CD4-positive, alpha-beta T cell treated with Interleukin-6 at 100 ng/mL for 8 hours (primary cell): ENCODE measurements around the gene OPCML.

ENCODE experiments used
- DNase-seq: peaks from one replicate; pipeline ENCODE4 v3.0.0-alpha.2; 2020; ENCODE audit warnings: mixed read lengths, low spot score

OPCML gene

GRCh38 chr11:133408936-133409335, 123.4 kb downstream of the OPCML start:
- no peak for DNase-seq

DNA sequence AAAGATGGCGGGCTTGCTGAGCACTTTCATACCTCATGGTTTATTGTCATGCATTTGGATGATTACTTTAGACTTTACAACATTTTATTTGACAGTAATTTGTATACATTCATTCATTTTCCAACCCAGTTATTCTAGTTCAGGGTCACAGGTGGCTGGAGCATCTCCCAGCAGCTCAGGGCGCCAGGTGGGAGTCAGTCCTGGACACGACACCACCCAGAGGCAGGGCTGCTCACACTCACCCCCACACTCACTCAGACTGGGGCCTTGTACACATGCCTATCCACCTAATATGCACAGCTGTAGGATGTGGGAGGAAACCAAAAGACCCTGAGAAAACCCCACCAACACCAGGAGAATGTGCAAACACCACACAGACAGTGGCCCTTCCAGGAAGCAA, 123.9 kb downstream of the OPCML start:
- DNase-seq = no peak

DNA sequence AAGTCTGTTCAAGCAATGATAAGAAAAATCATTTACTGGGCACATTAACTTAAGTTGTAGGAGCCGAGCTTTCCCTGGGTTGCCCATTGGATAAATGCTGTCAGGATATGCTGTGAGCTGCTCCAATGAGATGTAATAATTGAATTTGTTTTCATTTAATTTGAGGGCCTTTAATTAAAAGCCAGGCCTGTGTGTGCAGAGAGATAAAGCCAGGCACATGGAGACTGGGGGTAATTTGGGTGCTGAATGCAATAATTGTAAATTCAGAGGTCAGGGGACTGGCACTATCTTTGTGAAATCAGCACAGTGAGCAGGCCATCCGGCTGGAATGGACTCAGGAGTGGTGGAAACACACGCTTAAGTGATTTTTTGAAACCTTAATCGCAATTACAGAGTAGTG, 125.8 kb downstream of the OPCML start:
- DNase-seq = no peak

GRCh38 chr11:133403900-133404299, 128.4 kb downstream of the OPCML start:
- DNase-seq = no peak

- DNase-seq = no peak
These were observed 129.8 kb downstream of the OPCML start for GRCh38 chr11:133402551-133402950.

- no peak for DNase-seq
These were observed 132.3 kb downstream of the OPCML start for GRCh38 chr11:133399855-133400625.

- DNase-seq = no peak
These were observed 133.0 kb downstream of the OPCML start for GRCh38 chr11:133399294-133399693.

DNA sequence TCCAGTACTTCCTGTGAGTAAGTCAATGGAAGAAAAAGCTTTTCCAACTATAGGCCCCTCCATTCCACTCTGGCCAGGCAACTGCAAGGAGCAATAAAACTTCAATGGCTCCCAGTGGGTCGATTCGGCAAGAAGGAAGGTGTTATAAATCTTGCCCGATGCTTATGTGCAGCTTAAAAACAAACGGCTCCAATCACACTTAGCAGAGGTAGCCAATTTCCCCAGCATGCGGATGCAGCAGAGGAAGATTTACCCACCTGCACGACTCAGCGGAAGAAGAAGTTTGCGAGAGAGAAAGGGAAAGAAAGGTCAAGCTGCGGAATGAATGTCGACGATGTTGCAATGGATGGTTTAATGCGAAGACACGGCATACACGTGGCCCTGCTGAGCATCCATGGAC, 141.5 kb downstream of the OPCML start:
- no peak for DNase-seq

- no peak for DNase-seq
These were observed 143.2 kb downstream of the OPCML start for GRCh38 chr11:133388975-133389568.

DNA sequence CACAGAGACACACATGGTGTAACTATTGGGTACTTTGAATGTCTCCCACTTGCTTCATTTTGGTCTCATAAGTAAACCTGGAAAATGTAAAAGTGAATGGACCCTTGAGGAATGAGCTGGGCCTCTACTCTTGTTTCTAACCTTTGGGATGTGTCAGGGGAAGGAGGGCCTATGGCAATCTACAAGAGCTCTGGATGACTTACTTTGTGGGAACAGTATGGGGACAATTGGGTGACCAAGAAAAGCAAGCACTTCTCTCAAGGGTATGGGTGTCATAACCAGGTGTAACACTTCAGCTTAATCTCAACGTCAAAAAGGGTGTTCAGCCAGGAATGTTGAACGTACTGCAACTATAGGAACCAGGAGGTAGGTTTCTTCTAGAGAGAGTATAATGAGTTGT, 144.0 kb downstream of the OPCML start:
- DNase-seq = no peak

DNA sequence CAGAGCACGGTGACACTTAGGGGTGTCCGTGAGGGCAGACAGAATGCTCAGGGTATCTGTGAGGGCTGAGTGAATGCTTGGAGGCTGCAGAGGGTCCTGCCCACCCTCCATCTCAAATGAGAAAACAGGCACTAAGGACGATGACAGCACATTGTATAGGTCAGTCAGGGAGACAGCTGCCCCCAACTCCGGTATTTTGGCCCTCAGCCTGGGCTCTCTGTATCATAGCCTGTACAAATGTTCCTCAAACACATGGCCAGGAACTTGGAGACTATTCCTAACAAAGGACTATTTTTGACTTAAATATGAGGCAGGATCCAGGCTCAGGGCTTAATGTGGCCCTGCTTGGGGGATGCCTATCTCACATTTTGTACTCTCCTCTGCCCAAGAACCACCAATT, 145.4 kb downstream of the OPCML start:
- no peak for DNase-seq

DNA sequence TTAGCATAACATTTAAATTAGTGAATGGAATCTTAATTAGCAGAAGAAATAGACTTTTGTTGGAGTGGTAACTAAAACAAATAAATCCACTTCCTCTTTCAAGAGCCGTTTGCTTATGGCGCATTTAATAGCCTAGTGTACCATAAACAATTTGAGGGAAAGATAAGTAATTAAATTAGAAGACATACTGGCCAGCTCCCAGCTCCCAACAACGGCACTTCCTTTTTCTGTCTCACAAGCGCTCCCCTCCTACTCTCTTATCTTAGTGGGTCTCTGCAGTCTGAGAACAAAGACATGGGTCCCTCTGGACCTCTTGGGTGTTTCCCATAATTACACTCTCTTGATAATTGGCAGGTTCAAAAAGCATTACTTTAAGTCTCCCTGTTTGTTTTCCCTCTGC, 146.0 kb downstream of the OPCML start:
- DNase-seq = no peak

GRCh38 chr11:133385781-133386180, 146.5 kb downstream of the OPCML start:
- DNase-seq = no peak

DNA sequence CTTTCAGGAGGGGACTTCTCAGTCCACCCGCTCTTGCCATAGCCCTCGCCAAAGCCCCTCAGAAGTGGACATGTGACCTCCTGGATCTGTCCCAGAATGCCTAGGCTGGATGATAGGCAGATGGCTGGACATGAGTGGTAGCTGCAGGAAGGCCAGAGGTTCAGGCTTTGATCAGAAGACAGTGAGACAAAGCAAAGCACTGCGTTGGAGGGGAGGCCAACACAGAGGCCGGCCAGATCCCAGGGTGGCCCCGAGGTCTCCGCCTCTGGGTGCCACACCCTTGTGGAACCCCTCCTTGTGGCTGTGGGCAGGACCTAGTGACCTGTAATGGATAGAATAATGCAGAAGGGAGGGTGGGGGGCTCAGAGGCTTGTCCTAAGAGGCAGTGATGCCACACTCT, 147.6 kb downstream of the OPCML start:
- no peak for DNase-seq

DNA sequence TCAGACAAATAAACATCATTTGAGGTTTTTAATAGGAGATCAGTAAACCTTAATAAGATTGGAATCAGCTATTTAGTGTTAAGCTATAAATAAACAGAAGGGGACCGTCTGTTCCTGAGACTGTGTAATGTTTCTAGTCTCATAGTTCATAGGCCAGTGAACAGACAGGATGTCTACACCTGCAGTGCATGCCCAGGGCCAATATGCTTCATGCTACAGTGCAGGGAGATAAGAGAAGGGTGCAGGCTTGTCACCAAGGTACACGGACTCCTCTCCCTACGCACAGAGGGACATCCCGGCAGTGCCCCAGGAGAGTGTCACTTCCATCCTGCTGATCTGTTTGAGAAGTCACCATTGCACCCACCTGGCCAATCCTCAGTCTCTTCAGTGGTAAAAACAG, 148.6 kb downstream of the OPCML start:
- no peak for DNase-seq

GRCh38 chr11:133383201-133383600, 149.1 kb downstream of the OPCML start:
- no peak for DNase-seq

- no peak for DNase-seq
These were observed 150.0 kb downstream of the OPCML start for GRCh38 chr11:133382131-133382812.

DNA sequence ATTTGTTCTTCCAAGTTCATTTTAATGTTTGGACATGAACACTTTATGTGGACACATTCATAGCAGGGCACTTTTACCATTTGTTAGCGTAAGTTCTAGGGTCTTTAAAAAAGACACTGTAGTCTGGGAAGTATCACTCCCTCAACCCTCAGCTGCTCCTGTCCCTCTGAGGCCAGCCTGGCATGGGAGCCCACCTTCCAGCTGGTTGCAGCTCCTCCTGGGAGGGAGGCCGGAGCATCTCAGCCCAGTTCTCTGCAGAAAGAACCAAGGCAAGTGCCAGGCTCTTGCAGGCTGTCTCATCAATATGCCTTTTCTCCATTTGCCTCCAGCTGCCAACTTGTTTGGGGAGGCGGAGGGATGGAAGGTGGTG, 150.6 kb downstream of the OPCML start:
- DNase-seq = no peak

GRCh38 chr11:133366147-133366546, 166.2 kb downstream of the OPCML start:
- no peak for DNase-seq

DNA sequence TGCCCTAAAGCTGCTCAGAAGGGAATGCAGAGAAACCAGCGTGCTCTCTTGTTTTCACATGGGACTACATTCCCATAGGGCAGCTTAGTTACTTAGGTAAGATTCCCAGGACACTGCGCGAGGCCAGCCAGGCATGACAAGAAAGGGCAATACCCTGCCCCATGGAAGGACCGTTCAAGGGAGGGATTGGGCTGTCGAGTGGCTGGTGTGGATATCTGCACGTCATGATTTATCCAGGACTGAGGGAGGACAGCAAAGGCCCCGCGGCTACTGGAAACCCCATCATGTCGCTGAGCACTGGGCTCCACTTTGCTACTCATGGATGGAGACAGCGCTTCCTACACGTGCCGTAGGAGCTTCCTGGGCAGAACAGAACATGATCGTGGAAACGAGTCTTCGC, 169.4 kb downstream of the OPCML start:
- no peak for DNase-seq

- DNase-seq = no peak
These were observed 170.1 kb downstream of the OPCML start for GRCh38 chr11:133362156-133362555.

GRCh38 chr11:133361689-133361994, 170.7 kb downstream of the OPCML start:
- no peak for DNase-seq

- DNase-seq = no peak
These were observed 171.2 kb downstream of the OPCML start for GRCh38 chr11:133360860-133361688.
